Measurements from ENCODE around the gene MCC.

The MCC gene

DNA sequence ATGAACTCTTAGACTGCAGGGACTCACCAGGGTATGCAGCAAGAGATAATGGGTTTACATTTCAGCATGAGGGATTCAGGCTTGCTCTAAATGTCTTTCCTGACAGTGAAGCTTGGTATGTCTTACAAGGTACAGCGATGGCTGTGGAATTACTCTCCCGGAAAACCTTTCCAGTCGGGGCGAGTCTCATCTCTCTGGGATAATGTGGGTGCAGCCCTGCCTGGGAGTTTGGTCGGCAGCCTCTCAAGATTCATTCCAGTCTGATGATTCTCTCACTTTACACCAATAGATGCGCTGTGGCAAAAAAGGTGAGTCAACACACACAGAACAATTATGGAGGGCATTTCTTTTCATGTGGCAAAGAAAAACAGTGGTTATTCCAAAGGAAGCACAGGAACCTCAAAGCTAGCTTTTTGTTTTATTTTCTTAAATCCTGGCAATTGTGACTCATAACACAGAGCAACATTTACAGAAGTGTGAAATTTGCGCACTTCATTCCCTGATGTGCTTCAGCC, 321.3 kb downstream of the MCC start:
- no peaks in the 10 kb centered on the region for H3K27me3 Mint-ChIP-seq (ENCODE audit: low read depth, poor library complexity)
- H3K4me3 Mint-ChIP-seq: no peak overlapping the region
- DNase-seq: no peak
- no peaks in the 10 kb centered on the region for H3K9me3 Mint-ChIP-seq
- no peak for TF ChIP-seq CTCF (IDR thresholded peaks at IDR 0.05)
- H3K36me3 Mint-ChIP-seq (ENCODE audit: low read depth): no peaks in the 10 kb centered on the region
- H3K27ac Mint-ChIP-seq: peak overlapping the region; percentile 20
- peaks cover 51% of the 10 kb centered on the region for H3K4me1 Mint-ChIP-seq

- DNase-seq: no peak
- Mint-ChIP-seq H3K27ac (no peak overlapping the region), H3K27me3 (ENCODE audit: low read depth, poor library complexity) (no peaks in the 10 kb centered on the region), H3K4me3 (no peak overlapping the region), H3K36me3 (ENCODE audit: low read depth) (no peaks in the 10 kb centered on the region), H3K4me1 (peaks cover 57% of the 10 kb centered on the region), H3K9me3 (no peaks in the 10 kb centered on the region)
- TF ChIP-seq CTCF (IDR thresholded peaks at IDR 0.05): no peak
Measured at GRCh38 chr5:113166261-113166660, 322.0 kb downstream of the MCC start.

DNA sequence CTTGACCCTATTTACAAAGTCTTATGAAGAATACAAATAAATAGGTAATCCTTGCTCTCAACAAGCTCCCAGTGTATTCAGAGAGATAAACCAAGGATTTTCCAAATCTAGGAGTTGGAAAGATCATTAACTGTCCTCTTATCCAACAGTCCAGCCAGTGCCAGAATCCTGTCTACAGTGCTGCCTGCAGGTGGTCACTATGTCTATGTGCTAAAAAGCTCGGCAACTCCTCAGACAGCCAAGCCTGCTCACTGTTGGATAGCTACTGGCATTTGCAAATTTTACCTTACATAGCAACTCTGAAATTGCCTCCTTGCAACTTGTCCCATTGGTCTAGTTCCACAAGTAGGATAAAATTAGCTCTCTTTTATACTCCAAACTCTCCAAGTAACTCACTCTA, 324.2 kb downstream of the MCC start:
- Mint-ChIP-seq H3K9me3 (no peaks in the 10 kb centered on the region), H3K27me3 (ENCODE audit: low read depth, poor library complexity) (no peaks in the 10 kb centered on the region), H3K4me3 (no peak overlapping the region), H3K4me1 (peaks cover 60% of the 10 kb centered on the region), H3K36me3 (ENCODE audit: low read depth) (no peaks in the 10 kb centered on the region), H3K27ac (no peak overlapping the region)
- no peak for TF ChIP-seq CTCF (IDR thresholded peaks at IDR 0.05)
- no peak for DNase-seq

- TF ChIP-seq CTCF (IDR thresholded peaks at IDR 0.05): no peak
- Mint-ChIP-seq H3K4me3 (no peak overlapping the region), H3K36me3 (ENCODE audit: low read depth) (no peaks in the 10 kb centered on the region), H3K4me1 (peaks cover 60% of the 10 kb centered on the region), H3K27me3 (ENCODE audit: low read depth, poor library complexity) (no peaks in the 10 kb centered on the region), H3K9me3 (no peaks in the 10 kb centered on the region), H3K27ac (no peak overlapping the region)
- no peak for DNase-seq
Measured at GRCh38 chr5:113163328-113163727, 324.9 kb downstream of the MCC start.

DNA sequence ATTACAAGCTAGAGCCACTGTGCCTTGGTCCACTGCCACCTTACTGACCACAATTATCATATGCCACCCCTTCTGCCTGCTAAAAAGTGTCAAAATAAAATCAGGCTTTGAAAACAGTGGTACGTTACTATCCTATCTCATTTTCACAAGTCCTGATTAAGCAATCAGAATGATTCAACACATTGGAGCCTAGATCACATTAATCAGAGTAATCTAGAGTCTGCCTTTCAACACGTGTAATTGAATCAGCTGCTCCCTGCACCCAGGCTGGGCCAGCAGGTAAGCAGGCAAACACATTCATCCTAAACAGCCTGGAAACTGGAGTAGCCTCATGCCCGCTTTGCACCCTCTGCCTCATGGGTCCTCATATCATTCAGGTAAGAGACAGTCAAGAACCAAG, 325.5 kb downstream of the MCC start:
- DNase-seq: no peak
- Mint-ChIP-seq H3K36me3 (ENCODE audit: low read depth) (no peaks in the 10 kb centered on the region), H3K4me1 (peaks cover 60% of the 10 kb centered on the region), H3K4me3 (no peak overlapping the region), H3K27ac (no peak overlapping the region), H3K9me3 (no peaks in the 10 kb centered on the region), H3K27me3 (ENCODE audit: low read depth, poor library complexity) (no peaks in the 10 kb centered on the region)
- no peak for TF ChIP-seq CTCF (IDR thresholded peaks at IDR 0.05)

- Mint-ChIP-seq H3K36me3 (ENCODE audit: low read depth) (peaks cover 1% of the 10 kb centered on the region), H3K27ac (peak overlapping the region; percentile 50), H3K4me3 (no peak overlapping the region), H3K27me3 (ENCODE audit: low read depth, poor library complexity) (no peaks in the 10 kb centered on the region), H3K4me1 (peaks cover 59% of the 10 kb centered on the region), H3K9me3 (peaks cover 1% of the 10 kb centered on the region)
- no peak for TF ChIP-seq CTCF (IDR thresholded peaks at IDR 0.05)
- no peak for DNase-seq
Measured at GRCh38 chr5:113162208-113162607, 326.0 kb downstream of the MCC start.
